ENCODE results near the gene PLCL1. TPM values are rescaled to one million over a fixed set of nuclear protein-coding genes. Genes with fewer than 3 reads are reported as not detected.

PLCL1 gene
- total RNA-seq, 1 donor from 2014 or later, result 13.6 TPM

DNA sequence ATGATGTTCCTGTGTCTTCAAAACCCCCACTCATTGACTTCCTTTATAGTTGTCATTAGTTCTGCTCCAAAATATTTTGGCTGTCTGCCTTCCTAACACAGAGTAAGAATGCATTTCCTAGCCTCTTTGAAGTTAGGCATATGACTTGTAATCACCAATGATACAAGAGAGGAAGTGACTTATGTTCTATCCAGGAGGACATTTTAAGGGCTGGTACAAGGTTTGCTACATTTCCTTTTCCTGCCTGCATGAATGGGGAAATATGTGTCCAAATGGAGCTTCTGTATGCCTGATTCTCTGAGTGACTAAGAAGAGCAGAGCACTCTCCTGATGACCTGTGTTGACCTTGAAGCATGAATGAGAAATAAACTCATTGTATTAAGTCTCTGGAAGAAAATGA, 115.1 kb downstream of the PLCL1 start:
- Mint-ChIP-seq H3K9me3 (ENCODE audit: unreplicated experiment) (no peaks in the 10 kb centered on the region), H3K4me1 (ENCODE audit: unreplicated experiment) (peaks cover 22% of the 10 kb centered on the region), H3K4me3 (ENCODE audit: unreplicated experiment) (no peak overlapping the region), H3K27ac (ENCODE audit: unreplicated experiment) (peak overlapping the region; percentile 72), H3K36me3 (ENCODE audit: low read depth, unreplicated experiment) (peaks cover 8% of the 10 kb centered on the region), H3K27me3 (ENCODE audit: unreplicated experiment) (no peaks in the 10 kb centered on the region)
- TF ChIP-seq, protein P1, sequence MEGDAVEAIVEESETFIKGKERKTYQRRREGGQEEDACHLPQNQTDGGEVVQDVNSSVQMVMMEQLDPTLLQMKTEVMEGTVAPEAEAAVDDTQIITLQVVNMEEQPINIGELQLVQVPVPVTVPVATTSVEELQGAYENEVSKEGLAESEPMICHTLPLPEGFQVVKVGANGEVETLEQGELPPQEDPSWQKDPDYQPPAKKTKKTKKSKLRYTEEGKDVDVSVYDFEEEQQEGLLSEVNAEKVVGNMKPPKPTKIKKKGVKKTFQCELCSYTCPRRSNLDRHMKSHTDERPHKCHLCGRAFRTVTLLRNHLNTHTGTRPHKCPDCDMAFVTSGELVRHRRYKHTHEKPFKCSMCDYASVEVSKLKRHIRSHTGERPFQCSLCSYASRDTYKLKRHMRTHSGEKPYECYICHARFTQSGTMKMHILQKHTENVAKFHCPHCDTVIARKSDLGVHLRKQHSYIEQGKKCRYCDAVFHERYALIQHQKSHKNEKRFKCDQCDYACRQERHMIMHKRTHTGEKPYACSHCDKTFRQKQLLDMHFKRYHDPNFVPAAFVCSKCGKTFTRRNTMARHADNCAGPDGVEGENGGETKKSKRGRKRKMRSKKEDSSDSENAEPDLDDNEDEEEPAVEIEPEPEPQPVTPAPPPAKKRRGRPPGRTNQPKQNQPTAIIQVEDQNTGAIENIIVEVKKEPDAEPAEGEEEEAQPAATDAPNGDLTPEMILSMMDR (IDR thresholded peaks at IDR 0.05; ENCODE audit: unreplicated experiment), result no peak
- DNase-seq (ENCODE audit: low spot score), result no peak

GRCh38 chr2:197920088-197920487, 115.7 kb downstream of the PLCL1 start:
- TF ChIP-seq, protein P1 (IDR thresholded peaks at IDR 0.05; ENCODE audit: unreplicated experiment), result no peak
- no peak for DNase-seq (ENCODE audit: low spot score)
- peaks cover 11% of the 10 kb centered on the region for H3K36me3 Mint-ChIP-seq (ENCODE audit: low read depth, unreplicated experiment)
- H3K4me1 Mint-ChIP-seq (ENCODE audit: unreplicated experiment), result peaks cover 16% of the 10 kb centered on the region
- H3K9me3 Mint-ChIP-seq (ENCODE audit: unreplicated experiment), result no peaks in the 10 kb centered on the region
- no peaks in the 10 kb centered on the region for H3K27me3 Mint-ChIP-seq (ENCODE audit: unreplicated experiment)
- peak overlapping the region; percentile 72 for H3K27ac Mint-ChIP-seq (ENCODE audit: unreplicated experiment)
- no peak overlapping the region for H3K4me3 Mint-ChIP-seq (ENCODE audit: unreplicated experiment)

- TF ChIP-seq, protein P1 (IDR thresholded peaks at IDR 0.05; ENCODE audit: unreplicated experiment), result no peak
- H3K27ac Mint-ChIP-seq (ENCODE audit: unreplicated experiment), result no peak overlapping the region
- H3K4me3 Mint-ChIP-seq (ENCODE audit: unreplicated experiment), result no peak overlapping the region
- no peaks in the 10 kb centered on the region for H3K27me3 Mint-ChIP-seq (ENCODE audit: unreplicated experiment)
- peaks cover 13% of the 10 kb centered on the region for H3K4me1 Mint-ChIP-seq (ENCODE audit: unreplicated experiment)
- no peaks in the 10 kb centered on the region for H3K9me3 Mint-ChIP-seq (ENCODE audit: unreplicated experiment)
- H3K36me3 Mint-ChIP-seq (ENCODE audit: low read depth, unreplicated experiment), result peaks cover 11% of the 10 kb centered on the region
- DNase-seq (ENCODE audit: low spot score), result no peak
These were observed 116.3 kb downstream of the PLCL1 start for GRCh38 chr2:197920592-197921201.

DNA sequence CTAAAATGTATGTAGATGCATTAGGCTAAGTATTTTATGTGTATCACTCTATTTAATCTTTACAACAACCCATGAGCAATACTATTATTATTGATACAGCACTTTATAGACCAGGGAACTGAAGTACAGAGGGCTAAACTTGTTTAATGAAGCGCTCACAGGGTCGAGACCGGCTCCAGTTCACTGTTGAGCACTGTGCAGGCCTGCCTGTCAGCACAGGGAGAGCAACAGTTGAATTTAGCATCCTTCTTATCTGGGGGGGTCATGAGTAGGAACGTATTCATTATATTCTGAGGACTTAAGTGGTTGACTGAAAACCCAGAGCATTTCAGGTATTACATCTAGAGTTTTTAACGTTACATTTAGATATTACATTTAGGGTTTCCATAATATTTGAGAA, 120.1 kb downstream of the PLCL1 start:
- Mint-ChIP-seq H3K4me3 (ENCODE audit: unreplicated experiment) (peak overlapping the region; percentile 33), H3K36me3 (ENCODE audit: low read depth, unreplicated experiment) (peaks cover 9% of the 10 kb centered on the region), H3K4me1 (ENCODE audit: unreplicated experiment) (peaks cover 29% of the 10 kb centered on the region), H3K27ac (ENCODE audit: unreplicated experiment) (no peak overlapping the region), H3K9me3 (ENCODE audit: unreplicated experiment) (no peaks in the 10 kb centered on the region), H3K27me3 (ENCODE audit: unreplicated experiment) (no peaks in the 10 kb centered on the region)
- TF ChIP-seq, protein P1 (IDR thresholded peaks at IDR 0.05; ENCODE audit: unreplicated experiment), result no peak
- no peak for DNase-seq (ENCODE audit: low spot score)

DNA sequence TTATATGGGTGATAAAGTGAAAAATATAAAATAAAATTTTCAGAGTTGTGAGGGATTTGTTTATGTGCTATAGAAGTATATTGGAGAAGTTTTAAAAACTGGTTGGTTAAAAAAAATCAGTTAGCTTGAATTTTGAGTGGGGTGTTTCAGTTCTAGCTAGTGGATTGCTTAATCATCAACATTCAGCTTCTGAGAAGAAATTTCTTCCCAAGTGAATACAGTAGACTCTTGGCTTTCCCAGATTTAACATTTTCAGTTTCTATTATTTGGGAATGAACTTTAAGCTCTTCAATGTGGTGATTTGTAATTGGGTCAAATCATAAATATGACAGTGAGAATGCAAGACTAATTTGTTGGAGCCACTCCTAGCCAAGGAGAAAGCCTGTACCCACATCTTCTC, 120.8 kb downstream of the PLCL1 start:
- no peak overlapping the region for H3K4me3 Mint-ChIP-seq (ENCODE audit: unreplicated experiment)
- TF ChIP-seq, protein P1 (IDR thresholded peaks at IDR 0.05; ENCODE audit: unreplicated experiment), result no peak
- peaks cover 8% of the 10 kb centered on the region for H3K36me3 Mint-ChIP-seq (ENCODE audit: low read depth, unreplicated experiment)
- peaks cover 29% of the 10 kb centered on the region for H3K4me1 Mint-ChIP-seq (ENCODE audit: unreplicated experiment)
- H3K9me3 Mint-ChIP-seq (ENCODE audit: unreplicated experiment), result no peaks in the 10 kb centered on the region
- no peak overlapping the region for H3K27ac Mint-ChIP-seq (ENCODE audit: unreplicated experiment)
- DNase-seq (ENCODE audit: low spot score), result no peak
- no peaks in the 10 kb centered on the region for H3K27me3 Mint-ChIP-seq (ENCODE audit: unreplicated experiment)
